Right atrium auricular region (tissue), 2 donors: ENCODE data around the gene TTLL9. TPM values are rescaled to one million over a fixed set of nuclear protein-coding genes. Genes with fewer than 3 reads are reported as not detected.

Experiments used
- DNase-seq: peaks from one replicate; pipeline ENCODE4 v3.0.0-alpha.2; 2019; ENCODE audit warnings: low spot score
- H3K27ac ChIP-seq, 2 donors: fragments of 200-600 bp; sonication (generic); 1 replicate in 1 of 2; 2 replicates in 1 of 2; pipeline ENCODE4 v1.5.1; 2016 to 2019
- H3K27me3 ChIP-seq, 2 donors: fragments of 200-600 bp; sonication (generic); one replicate each; pipeline versions ENCODE4 v1.5.1 to v1.6.0; 2017 to 2019
- H3K36me3 ChIP-seq: fragments of 200-600 bp; sonication (generic); one replicate; pipeline ENCODE4 v1.5.1; 2016
- H3K4me1 ChIP-seq, 2 donors: fragments of 200-600 bp; sonication (generic); one replicate each; pipeline versions ENCODE4 v1.5.1 to v1.6.0; 2017 to 2019
- H3K4me3 ChIP-seq, 2 donors: fragments of 200-600 bp; sonication (generic); 1 replicate in 1 of 2; 2 replicates in 1 of 2; pipeline ENCODE4 v1.5.1; 2017 to 2019; ENCODE audit warnings: mild to moderate bottlenecking in 1 of 2, moderate library complexity in 1 of 2
- H3K9me3 ChIP-seq, 2 donors: fragments of 200-600 bp; sonication (generic); one replicate each; pipeline ENCODE4 v1.5.1; 2019
- total RNA-seq, 2 donors: library from RNA; depleted of rRNA; stranded (reverse); fragments of >200 nt; gene quantifications; one replicate each; pipeline ENCODE4 v1.1.0, GENCODE V29; 2016
- TF ChIP-seq, protein P1 (sequence below), 2 donors: fragments of 200-600 bp; sonication (generic); IDR thresholded peaks; one replicate each; pipeline ENCODE4 v1.5.1; 2019; ENCODE audit warnings: antibody characterized with exemption in 2 of 2

Gene TTLL9
- total RNA-seq, 2 donors from 2014 or later, result not detected

DNA sequence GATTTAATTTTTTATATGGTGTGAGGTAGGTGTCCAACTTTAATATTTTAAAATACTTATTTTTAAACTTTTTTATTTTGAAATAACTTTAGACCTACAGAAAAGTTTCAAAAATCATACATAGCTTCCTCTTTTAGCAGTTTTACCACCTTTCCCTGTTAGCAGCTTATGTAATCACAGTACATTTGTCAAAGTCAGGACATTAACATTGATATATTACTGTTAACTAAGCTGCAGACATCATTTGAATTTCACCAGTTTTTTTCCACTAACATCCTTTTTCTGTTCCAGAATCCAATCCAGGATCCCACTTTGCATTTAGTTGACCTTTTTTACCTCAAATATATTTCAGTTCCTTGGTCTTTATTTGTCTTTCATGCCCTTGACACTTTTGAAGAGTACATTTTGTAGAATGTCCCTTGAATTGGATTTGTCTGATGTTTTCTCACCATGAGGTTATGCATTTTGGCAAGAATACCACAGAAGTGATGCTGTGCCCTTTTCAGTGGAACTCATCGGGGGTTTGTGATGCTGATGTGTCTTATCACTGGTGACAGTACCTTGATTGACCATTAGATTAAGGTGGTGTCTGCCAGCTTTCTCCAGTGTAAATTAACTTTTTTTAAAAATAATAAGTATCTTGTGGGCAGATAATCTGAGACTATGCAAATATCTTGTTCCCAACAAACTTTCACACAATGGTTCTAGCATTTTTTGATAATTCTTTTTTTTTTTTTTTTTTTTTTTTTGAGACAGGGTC lies 33.4 kb downstream of the TTLL9 start:
- H3K4me3 ChIP-seq, result no peak overlapping the region
- H3K27ac ChIP-seq, result no peak overlapping the region
- TF ChIP-seq, protein P1, sequence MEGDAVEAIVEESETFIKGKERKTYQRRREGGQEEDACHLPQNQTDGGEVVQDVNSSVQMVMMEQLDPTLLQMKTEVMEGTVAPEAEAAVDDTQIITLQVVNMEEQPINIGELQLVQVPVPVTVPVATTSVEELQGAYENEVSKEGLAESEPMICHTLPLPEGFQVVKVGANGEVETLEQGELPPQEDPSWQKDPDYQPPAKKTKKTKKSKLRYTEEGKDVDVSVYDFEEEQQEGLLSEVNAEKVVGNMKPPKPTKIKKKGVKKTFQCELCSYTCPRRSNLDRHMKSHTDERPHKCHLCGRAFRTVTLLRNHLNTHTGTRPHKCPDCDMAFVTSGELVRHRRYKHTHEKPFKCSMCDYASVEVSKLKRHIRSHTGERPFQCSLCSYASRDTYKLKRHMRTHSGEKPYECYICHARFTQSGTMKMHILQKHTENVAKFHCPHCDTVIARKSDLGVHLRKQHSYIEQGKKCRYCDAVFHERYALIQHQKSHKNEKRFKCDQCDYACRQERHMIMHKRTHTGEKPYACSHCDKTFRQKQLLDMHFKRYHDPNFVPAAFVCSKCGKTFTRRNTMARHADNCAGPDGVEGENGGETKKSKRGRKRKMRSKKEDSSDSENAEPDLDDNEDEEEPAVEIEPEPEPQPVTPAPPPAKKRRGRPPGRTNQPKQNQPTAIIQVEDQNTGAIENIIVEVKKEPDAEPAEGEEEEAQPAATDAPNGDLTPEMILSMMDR (IDR thresholded peaks at IDR 0.05), result no peak
- no peaks in the 10 kb centered on the region for H3K36me3 ChIP-seq
- no peaks in the 10 kb centered on the region for H3K27me3 ChIP-seq
- no peak for DNase-seq
- H3K4me1 ChIP-seq, result no peaks in the 10 kb centered on the region
- no peaks in the 10 kb centered on the region for H3K9me3 ChIP-seq

DNA sequence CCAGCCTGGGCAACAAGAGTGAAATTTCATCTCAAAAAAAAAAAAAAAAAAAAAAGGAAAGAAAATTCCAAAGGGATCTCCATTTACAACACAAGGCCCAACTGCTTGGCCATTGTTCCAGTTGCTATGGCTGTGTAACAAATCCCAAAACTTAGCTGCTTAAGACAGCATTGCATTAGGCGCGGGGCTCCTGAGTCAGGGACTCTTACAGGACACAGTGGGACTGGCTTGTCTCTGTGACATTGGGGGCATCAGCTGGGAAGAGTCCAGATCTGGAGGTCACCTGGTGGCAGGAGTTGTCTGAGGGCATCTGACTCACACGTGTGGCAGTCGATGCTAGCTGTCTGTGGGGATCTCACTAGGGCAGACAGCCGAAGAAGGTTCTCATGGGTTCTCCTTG lies 35.6 kb downstream of the TTLL9 start:
- Histone ChIP-seq H3K27ac (no peak overlapping the region), H3K4me1 (no peaks in the 10 kb centered on the region), H3K27me3 (no peaks in the 10 kb centered on the region), H3K9me3 (no peaks in the 10 kb centered on the region), H3K4me3 (no peak overlapping the region), H3K36me3 (no peaks in the 10 kb centered on the region)
- no peak for DNase-seq
- TF ChIP-seq, protein P1 (IDR thresholded peaks at IDR 0.05), result no peak

DNA sequence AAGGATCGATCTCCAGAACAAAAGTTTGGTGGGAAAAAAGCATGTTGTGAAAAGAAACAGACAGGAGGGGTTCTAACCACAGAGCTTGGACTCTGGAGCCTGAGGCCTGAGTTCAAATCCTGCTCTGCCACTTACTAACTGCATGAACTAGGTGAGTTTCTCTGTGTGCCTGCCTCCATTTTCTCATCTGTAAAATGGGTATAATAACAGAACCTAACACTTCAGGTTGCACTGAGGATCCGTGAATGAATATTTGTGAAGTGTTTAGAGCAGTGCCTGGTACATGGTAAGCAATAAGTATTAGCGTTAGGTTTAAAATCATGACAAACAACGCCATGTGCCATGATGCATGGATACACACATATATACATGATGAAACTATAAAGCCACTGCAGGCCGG lies 36.6 kb downstream of the TTLL9 start:
- Histone ChIP-seq H3K36me3 (no peaks in the 10 kb centered on the region), H3K27ac (no peak overlapping the region), H3K4me1 (no peaks in the 10 kb centered on the region), H3K4me3 (no peak overlapping the region), H3K27me3 (no peaks in the 10 kb centered on the region), H3K9me3 (no peaks in the 10 kb centered on the region)
- no peak for DNase-seq
- TF ChIP-seq, protein P1 (IDR thresholded peaks at IDR 0.05), result no peak

DNA sequence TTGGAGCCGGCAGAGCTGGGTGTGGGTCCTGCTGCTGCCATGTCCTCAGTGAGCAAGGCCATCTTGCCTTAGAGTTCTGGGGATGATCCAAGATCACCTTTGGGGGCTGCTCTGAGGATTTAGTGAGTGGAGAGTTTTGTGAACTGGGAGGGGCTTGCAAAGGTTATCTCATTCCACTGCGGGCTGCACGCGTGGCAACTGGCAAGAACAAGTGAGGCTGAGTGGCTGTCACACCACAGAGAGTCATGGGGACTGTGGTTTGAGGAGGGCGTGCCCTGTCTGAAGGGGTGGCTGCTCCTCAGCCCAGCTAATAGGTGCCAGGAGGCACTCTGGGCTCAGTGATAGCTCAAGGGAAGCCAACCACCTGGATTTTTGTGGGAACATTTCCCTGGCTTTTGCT lies 37.6 kb downstream of the TTLL9 start:
- TF ChIP-seq, protein P1 (IDR thresholded peaks at IDR 0.05), result no peak
- H3K27me3 ChIP-seq, result no peaks in the 10 kb centered on the region
- H3K36me3 ChIP-seq, result no peaks in the 10 kb centered on the region

DNA sequence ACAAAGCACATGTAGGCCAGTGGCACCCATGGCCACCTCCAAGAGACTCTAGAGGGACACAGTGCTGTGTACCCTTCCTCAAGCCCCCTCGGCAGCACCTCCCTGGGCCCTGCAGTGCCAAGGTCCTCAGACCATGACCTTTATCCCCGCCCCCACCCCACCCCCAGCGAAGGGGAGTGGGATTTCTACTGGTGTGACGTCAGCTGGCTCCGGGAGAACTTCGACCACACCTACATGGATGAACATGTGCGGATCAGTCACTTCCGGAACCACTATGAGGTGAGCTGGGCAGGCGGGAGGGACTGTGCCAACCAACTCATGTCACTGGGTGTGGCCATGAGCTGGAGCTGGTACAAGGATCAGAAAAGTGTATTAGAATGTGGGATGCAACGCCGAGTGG lies 38.0 kb downstream of the TTLL9 start:
- Histone ChIP-seq H3K9me3 (no peaks in the 10 kb centered on the region), H3K36me3 (no peaks in the 10 kb centered on the region), H3K4me3 (no peak overlapping the region), H3K4me1 (no peaks in the 10 kb centered on the region), H3K27me3 (no peaks in the 10 kb centered on the region), H3K27ac (no peak overlapping the region)
- no peak for DNase-seq
- TF ChIP-seq, protein P1 (IDR thresholded peaks at IDR 0.05), result no peak

More for the DNA sequence above, 37.6 kb downstream of the TTLL9 start:
- no peak overlapping the region for H3K4me3 ChIP-seq
- no peaks in the 10 kb centered on the region for H3K4me1 ChIP-seq
- H3K27ac ChIP-seq, result no peak overlapping the region
- no peaks in the 10 kb centered on the region for H3K9me3 ChIP-seq
- no peak for DNase-seq
